ENCODE measurements around the gene PITPNB.

- TF ChIP-seq CTCF (IDR thresholded peaks at IDR 0.05 in 4 of 5, conservative IDR thresholded peaks at IDR 0.05 in 1 of 5) (no peak), POLR2A (IDR thresholded peaks at IDR 0.05) (no peak)
Measured at GRCh38 chr22:27961182-27961581, 42.1 kb upstream of the PITPNB start.

All from gastrocnemius medialis (tissue), 4 donors.